NCI-H2196 treated with DMSO at 0.1 percent for 48 hours (cell line): Measurements from ENCODE around the gene DCDC1.

Experiments used
- DNase-seq: peaks from one replicate; lab custom pipeline; 2025; ENCODE audit not compliant: unreplicated experiment; lab: John Stamatoyannopoulos, UW

Gene DCDC1

GRCh38 chr11:30855383-30856006 lies 514.0 kb downstream of the DCDC1 start:
- no peak for DNase-seq

DNA sequence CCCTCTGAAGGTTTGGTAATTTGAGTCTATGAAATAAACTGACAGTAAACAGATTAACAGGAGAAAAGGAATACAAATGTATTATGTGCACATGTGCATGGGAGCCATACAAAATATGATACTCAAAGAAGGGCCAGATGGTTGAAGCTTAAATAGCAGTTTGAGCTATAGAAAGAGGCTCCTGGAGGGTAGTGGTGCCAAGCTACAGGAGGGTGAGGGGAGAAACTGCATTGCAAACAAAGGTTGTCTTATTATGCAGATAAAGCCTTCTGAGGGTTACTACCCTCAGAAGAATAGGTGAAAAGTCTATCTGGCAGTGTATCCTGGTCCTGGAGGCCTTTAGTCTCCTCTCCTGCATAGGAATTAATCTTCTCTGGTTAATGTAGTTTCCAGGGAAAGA lies 516.1 kb downstream of the DCDC1 start:
- no peak for DNase-seq

- DNase-seq: no peak
Measured at GRCh38 chr11:30852645-30853044, 516.9 kb downstream of the DCDC1 start.

DNA sequence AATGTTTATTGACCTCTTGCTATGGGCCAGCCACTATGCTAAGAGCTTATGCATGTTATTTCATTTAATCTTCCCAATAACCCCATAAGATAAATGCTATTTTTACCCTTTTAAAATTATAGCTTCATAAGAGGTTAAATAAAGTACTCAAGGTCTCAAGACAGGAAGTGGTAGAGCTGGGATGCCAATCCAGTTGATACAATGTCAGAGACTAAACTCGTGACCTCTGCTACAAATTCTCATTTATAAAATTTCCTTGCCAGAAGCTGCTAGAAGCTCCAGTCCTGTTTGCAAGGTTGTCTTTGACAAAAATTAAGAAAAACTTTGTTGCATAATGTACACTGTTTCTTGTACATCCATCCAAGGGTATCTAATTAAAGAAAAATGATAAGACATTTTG lies 517.4 kb downstream of the DCDC1 start:
- DNase-seq: no peak

- DNase-seq: no peak
Measured at GRCh38 chr11:30837252-30837651, 532.3 kb downstream of the DCDC1 start.

GRCh38 chr11:30832831-30833230 lies 536.7 kb downstream of the DCDC1 start:
- DNase-seq: no peak

- no peak for DNase-seq
Measured at GRCh38 chr11:30830681-30831080, 538.9 kb downstream of the DCDC1 start.

DNA sequence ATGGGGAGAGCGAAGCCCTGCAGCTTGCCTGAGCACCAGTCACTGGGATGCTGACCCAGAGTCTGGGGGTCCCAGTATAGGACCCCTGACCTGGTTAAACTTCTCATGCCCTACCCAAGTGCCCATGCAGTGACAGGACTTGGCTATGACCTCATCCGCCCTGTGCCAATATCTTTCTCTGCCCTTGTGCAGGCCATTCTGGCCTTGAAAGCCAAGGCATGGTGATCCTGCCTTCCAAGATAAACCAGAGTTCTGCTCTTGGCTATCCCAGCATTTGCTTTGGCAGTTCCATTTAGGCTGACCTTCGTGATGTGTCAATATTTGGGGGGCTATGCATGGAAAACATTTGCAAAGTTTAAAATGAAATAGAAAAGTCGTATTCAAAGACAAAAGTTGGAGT lies 542.6 kb downstream of the DCDC1 start:
- no peak for DNase-seq

GRCh38 chr11:30825723-30826122 lies 543.8 kb downstream of the DCDC1 start:
- DNase-seq: no peak

- no peak for DNase-seq
Measured at GRCh38 chr11:30823119-30823518, 546.4 kb downstream of the DCDC1 start.

DNA sequence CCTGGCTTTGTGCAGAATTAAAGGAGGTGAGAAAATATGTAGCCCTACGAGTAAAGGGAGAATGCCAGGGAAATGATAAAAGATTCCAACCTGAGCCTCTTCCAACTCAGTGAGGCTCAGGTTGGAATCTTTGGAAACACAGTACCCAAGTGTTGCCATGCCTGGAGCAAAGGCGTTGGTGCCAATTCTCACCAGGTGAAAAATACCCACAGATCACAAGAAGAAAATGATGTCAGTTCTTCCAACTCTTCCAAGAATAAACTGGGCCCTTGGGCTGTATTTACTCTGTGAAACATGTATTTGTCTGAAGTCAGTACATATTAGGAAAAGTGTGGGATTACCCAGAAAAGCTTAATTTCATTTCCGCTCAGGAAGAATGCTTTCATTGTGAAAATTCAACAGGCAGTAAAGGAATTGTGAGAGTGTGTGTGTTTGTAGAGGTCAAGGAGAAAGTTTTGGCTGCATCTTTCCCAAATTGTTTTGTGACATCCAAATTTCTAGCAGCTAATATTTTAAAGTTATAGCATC lies 548.0 kb downstream of the DCDC1 start:
- no peak for DNase-seq

DNA sequence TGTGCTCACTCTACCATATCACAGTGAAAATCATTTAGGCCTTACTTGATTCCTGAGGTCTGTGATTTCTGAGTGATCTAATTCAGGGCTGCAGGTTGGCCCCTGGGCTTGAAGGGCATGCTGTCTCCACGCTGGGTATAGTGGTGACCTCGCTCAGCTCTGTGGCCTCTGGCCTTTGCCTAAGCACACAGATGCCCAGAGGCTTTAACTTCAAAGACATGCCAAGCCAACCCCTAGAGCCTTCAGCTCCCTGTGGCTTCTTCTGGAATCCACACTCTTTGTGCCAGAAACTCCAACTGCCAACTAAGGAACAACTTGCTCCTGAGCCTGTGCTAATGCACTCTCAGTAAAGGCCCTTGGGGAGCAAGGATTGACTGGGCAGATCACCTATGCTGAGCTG lies 550.8 kb downstream of the DCDC1 start:
- no peak for DNase-seq

DNA sequence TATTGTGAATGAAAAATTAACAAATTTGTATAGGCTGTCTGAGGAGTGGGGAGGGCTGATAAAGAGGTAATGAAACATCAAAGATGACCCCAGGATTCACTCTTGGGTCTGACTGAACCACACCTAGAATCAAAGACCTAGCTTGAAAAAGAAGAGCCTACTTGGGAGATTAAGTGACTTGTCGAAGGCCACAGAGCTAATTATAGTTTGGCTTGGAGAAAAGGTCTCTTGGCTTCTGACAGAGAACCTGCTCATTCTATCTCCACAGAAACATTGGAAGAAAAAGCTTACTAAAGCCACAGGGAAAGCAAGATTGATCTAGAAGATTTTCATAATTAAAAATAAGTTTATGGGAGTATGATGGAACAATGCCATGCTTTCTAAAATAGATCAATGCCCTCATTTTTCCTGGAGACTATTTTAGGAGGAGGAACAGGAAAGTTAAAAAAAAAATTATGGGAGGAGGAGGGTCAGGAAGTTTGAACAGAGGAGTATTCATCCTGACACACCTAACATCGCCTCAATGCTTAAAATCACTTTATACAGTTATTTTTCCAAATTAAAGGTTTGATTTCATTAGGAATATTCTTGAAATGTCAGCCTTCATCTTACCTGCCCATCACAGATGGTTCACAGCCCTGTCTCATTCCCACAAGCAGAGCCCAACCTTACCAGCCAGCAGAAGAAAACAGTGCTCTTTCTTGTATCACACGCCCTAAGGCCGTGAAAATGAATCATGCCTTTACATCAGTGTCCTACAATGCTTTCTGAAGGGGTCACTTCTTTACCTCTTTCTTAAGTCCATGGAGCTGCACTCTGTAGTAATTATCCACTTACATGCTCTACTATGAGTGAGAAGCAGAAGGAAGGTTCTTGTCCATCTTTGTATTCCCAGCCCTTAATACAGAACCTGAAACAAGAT lies 552.3 kb downstream of the DCDC1 start:
- DNase-seq: no peak

DNA sequence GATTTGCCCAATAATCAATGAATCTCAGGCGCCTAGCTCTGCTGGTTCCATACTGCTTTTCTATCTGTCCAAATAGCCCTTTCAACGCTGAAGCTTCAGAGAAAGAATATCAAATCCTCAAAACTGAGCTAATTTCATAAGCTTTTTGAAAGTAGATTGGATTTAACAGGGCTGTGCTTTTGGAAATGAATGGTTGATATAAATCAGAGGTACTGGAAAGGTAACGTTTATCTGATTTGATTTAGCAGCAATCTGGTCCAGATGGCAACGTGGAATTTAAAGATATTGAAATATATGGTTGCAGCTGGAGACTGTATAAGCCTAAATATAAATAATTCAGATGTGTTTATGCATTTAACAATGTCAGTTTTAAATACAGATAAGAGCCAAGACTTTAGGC lies 553.9 kb downstream of the DCDC1 start:
- no peak for DNase-seq

DNA sequence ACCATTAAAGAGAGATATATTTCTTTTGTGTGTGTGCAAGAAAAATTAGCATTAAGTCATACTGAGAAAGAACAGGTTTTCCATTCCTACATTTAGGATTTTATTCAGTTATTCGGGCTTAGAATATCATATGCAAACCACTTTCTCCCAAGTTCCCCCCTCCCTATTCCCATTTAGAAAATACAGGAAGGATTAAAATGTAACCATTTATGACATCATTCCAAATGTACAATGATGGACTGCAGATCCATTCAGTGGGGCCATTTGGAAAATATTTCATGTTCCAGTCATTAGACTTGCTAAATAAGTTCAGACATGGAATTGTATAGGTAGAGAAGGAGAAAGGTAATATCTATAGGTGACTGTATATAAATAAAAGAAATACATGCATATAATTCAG lies 554.8 kb downstream of the DCDC1 start:
- no peak for DNase-seq
